Suprapubic skin (tissue), 4 donors: ENCODE measurements around the gene IFI16. TPM values are rescaled to one million over a fixed set of nuclear protein-coding genes. Genes with fewer than 3 reads are reported as not detected.

ENCODE experiments used
- DNase-seq, 2 donors: peaks; one replicate each; pipeline ENCODE4 v3.0.0-alpha.2; 2019; ENCODE audit warnings: low spot score in 2 of 2
- H3K27ac ChIP-seq: fragments of 200-600 bp; sonication (generic); one replicate; pipeline ENCODE4 v1.5.1; 2019
- H3K27me3 ChIP-seq: fragments of 200-600 bp; sonication (generic); one replicate; pipeline ENCODE4 v1.5.1; 2019
- H3K36me3 ChIP-seq: fragments of 200-600 bp; sonication (generic); one replicate; pipeline ENCODE4 v1.5.1; 2019
- H3K4me1 ChIP-seq: fragments of 200-600 bp; sonication (generic); one replicate; pipeline ENCODE4 v1.5.1; 2019
- H3K4me3 ChIP-seq: fragments of 200-600 bp; sonication (generic); one replicate; pipeline ENCODE4 v1.5.1; 2019; ENCODE audit warnings: mild to moderate bottlenecking
- H3K9me3 ChIP-seq: fragments of 200-600 bp; sonication (generic); one replicate; pipeline ENCODE4 v1.5.1; 2019
- CTCF ChIP-seq, 2 donors: fragments of 200-600 bp in 1 of 2; fragments of 450-650 bp in 1 of 2; sonication (generic) in 1 of 2; IDR thresholded peaks; one replicate each; pipeline ENCODE4 v1.5.1; 2016 to 2019; ENCODE audit warnings: antibody characterized with exemption in 2 of 2, mild to moderate bottlenecking in 1 of 2, moderate library complexity in 1 of 2
- EP300 ChIP-seq: sonication (generic); formaldehyde crosslinking; IDR thresholded peaks from one replicate; pipeline ENCODE4 v1.6.1; 2017; ENCODE audit warnings: antibody characterized with exemption
- POLR2A ChIP-seq, 2 donors: fragments of 450-650 bp; IDR thresholded peaks; one replicate each; pipeline ENCODE4 v1.6.1; 2017; ENCODE audit warnings: antibody characterized with exemption in 2 of 2, mild to moderate bottlenecking in 2 of 2, moderate library complexity in 2 of 2
- POLR2AphosphoS5 ChIP-seq, 3 donors: sonication (generic); formaldehyde crosslinking; IDR thresholded peaks; one replicate each; pipeline ENCODE4 v1.6.1; 2017; ENCODE audit warnings: antibody characterized with exemption in 3 of 3
- WGBS: methylation state at CpG from one replicate; pipeline ENCODE4 v1.1.5; 2018; 5-methylcytosine and 5-hydroxymethylcytosine counted together
- total RNA-seq, 4 donors: library from RNA; depleted of rRNA; stranded (reverse); fragments of >200 nt; gene quantifications; one replicate each; pipeline ENCODE4 v1.1.0, GENCODE V29; 2016

The IFI16 gene
- total RNA-seq, 4 donors from 2014 or later: 52.3 to 70.4 (median 66.0) TPM

- H3K27ac ChIP-seq: no peak overlapping the region
- H3K9me3 ChIP-seq: no peaks in the 10 kb centered on the region
- 79% methylated on average over 7 of the region's 7 CpGs for WGBS
- no peaks in the 10 kb centered on the region for H3K27me3 ChIP-seq
- TF ChIP-seq EP300 (no peak), POLR2AphosphoS5 (IDR thresholded peaks at IDR 0.05) (no peak), POLR2A (IDR thresholded peaks at IDR 0.05) (no peak), CTCF (IDR thresholded peaks at IDR 0.05) (no peak)
- peaks cover 14% of the 10 kb centered on the region for H3K4me1 ChIP-seq
- DNase-seq: no peak
- H3K36me3 ChIP-seq: peaks cover 48% of the 10 kb centered on the region
- H3K4me3 ChIP-seq: no peak overlapping the region
Measured at GRCh38 chr1:159056069-159056698, 46.5 kb downstream of the IFI16 start.

GRCh38 chr1:159058751-159059150 lies 49.0 kb downstream of the IFI16 start:
- WGBS: 89% methylated on average over 7 of the region's 7 CpGs

GRCh38 chr1:159065106-159065505 lies 55.4 kb downstream of the IFI16 start:
- TF ChIP-seq POLR2AphosphoS5 (IDR thresholded peaks at IDR 0.05): no peak
- TF ChIP-seq EP300: no peak
- no peak for TF ChIP-seq CTCF (IDR thresholded peaks at IDR 0.05)
- TF ChIP-seq POLR2A (IDR thresholded peaks at IDR 0.05): no peak
- no peak overlapping the region for H3K4me3 ChIP-seq
- no peaks in the 10 kb centered on the region for H3K9me3 ChIP-seq
- H3K4me1 ChIP-seq: no peaks in the 10 kb centered on the region
- DNase-seq: no peak
- no peak overlapping the region for H3K27ac ChIP-seq
- H3K27me3 ChIP-seq: no peaks in the 10 kb centered on the region
- 91% methylated on average over 8 of the region's 8 CpGs for WGBS
- no peaks in the 10 kb centered on the region for H3K36me3 ChIP-seq

More at GRCh38 chr1:159058751-159059150, 49.0 kb downstream of the IFI16 start:
- no peak for TF ChIP-seq EP300
- TF ChIP-seq CTCF (IDR thresholded peaks at IDR 0.05): no peak
- no peak for TF ChIP-seq POLR2A (IDR thresholded peaks at IDR 0.05)
- TF ChIP-seq POLR2AphosphoS5 (IDR thresholded peaks at IDR 0.05): no peak
- Histone ChIP-seq H3K4me3 (no peak overlapping the region), H3K9me3 (no peaks in the 10 kb centered on the region), H3K27me3 (no peaks in the 10 kb centered on the region), H3K27ac (no peak overlapping the region), H3K4me1 (peaks cover 14% of the 10 kb centered on the region), H3K36me3 (peaks cover 24% of the 10 kb centered on the region)
- no peak for DNase-seq

- WGBS: 88% methylated on average over 4 of the region's 4 CpGs
- Histone ChIP-seq H3K4me1 (no peaks in the 10 kb centered on the region), H3K27ac (no peak overlapping the region), H3K9me3 (no peaks in the 10 kb centered on the region), H3K36me3 (no peaks in the 10 kb centered on the region), H3K4me3 (no peak overlapping the region), H3K27me3 (no peaks in the 10 kb centered on the region)
- DNase-seq: no peak
- TF ChIP-seq CTCF (IDR thresholded peaks at IDR 0.05): no peak
Measured at GRCh38 chr1:159066108-159066507, 56.4 kb downstream of the IFI16 start.

- no peaks in the 10 kb centered on the region for H3K36me3 ChIP-seq
- no peak overlapping the region for H3K27ac ChIP-seq
- no peak for DNase-seq
- WGBS: 53% methylated on average over 6 of the region's 6 CpGs
- H3K9me3 ChIP-seq: no peaks in the 10 kb centered on the region
- no peak for TF ChIP-seq POLR2AphosphoS5 (IDR thresholded peaks at IDR 0.05)
- no peak for TF ChIP-seq CTCF (IDR thresholded peaks at IDR 0.05)
- no peak for TF ChIP-seq EP300
- TF ChIP-seq POLR2A (IDR thresholded peaks at IDR 0.05): no peak
- no peaks in the 10 kb centered on the region for H3K27me3 ChIP-seq
- H3K4me3 ChIP-seq: no peak overlapping the region
- no peaks in the 10 kb centered on the region for H3K4me1 ChIP-seq
Measured at GRCh38 chr1:159067699-159068621, 58.3 kb downstream of the IFI16 start.
